T-helper 2 cell treated with Interferon-gamma antibody and Interleukin-4, amounts not matched to agents 100 ng/mL and 5 ng/mL, for 36 hours (primary cell): ENCODE measurements around the gene PLD4. TPM values are rescaled to one million over a fixed set of nuclear protein-coding genes. Genes with fewer than 3 reads are reported as not detected.

Experiments
- intact Hi-C: fragments of 100-400 bp; cut with micrococcal nuclease; formaldehyde crosslinking; loops from one replicate; pipeline ENCODE4 v1.15.1; 2023
- total RNA-seq: library from RNA; stranded (reverse); gene quantifications from 2 replicates; pipeline ENCODE4 v1.2.3, GENCODE V29; 2022

The PLD4 gene
- total RNA-seq, 1 donor from 2014 or later = 0.11 TPM

DNA sequence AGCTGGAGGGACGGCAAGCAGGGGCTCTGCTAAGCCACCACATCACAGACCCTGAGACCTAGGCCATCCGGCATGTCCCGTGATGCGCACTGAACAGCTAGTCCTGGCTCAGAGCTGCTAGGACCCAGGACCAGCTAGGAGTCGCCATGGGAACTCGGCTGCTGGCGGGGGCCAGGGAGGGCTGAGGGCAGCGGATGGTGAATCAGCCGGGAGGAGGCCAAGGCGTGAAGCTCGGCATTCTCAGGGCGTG is 48.4 kb downstream of the PLD4 start:
- intact Hi-C loops = no loop called here

GRCh38 chr14:104973385-104974145 is 48.9 kb downstream of the PLD4 start:
- intact Hi-C loops = loop anchor here (2.0 kb wide), 1 partner anchor 379 kb away; no protein-coding TSS in a partner anchor

DNA sequence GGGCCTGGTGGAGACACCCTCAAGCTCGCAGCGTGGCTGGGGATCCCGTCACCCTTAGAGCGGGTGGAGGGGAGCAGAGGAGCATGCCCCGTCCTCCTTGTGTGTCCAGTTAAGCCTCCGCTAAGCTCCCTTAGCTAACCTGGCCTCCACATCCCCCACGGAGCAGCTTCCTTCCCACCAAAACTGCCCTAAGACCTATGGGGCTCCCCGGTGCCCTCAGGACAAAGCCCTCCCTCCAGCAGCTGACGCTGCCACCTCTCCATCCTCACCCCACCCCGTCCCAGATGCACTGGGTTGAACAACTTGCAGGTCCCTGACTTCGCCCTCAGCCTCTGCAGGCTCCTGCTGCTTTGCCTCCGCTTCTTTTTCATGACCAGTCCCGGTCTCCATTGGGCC is 49.5 kb downstream of the PLD4 start:
- intact Hi-C loops = loop anchor here (2.0 kb wide), 1 partner anchor 379 kb away; no protein-coding TSS in a partner anchor

DNA sequence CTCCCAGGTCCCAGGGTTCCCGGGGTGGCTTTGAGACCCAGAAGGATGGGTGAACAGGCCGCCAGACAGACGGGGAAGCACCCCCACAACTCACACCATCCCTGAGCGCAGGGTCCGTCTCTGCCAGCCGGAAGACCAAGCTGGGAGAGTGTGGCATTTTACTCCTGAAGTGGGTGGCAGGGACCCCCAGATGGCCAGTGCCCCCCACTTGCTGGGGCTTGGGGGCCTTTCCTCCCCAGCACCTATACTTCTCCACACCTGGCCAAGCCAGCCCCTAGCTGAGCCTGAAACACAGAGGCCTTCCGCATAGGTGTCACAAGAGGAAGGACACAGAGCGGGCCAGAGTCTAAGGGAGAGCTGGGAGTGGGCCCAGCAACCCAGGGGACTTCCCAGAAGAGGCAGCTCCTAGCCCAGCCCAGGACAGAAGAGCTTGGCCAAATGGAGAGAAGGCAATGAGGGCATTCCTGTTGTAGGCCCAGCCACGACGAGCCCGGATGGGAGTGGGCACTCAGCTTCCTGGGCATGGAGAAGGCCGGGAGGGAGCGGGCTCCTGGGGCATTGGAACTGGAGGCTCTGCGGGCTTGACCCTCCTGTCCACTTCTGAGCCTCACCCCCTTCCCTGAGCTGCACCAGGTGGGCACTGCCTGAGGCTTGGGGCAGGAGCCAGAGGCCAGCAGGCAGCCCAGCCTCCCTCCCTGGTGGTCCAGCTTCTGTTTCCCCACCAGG is 50.1 kb downstream of the PLD4 start:
- intact Hi-C loops = loop anchor here (2.0 to 5.0 kb wide), 2 partner anchors 52 to 378 kb away; no protein-coding TSS in a partner anchor

DNA sequence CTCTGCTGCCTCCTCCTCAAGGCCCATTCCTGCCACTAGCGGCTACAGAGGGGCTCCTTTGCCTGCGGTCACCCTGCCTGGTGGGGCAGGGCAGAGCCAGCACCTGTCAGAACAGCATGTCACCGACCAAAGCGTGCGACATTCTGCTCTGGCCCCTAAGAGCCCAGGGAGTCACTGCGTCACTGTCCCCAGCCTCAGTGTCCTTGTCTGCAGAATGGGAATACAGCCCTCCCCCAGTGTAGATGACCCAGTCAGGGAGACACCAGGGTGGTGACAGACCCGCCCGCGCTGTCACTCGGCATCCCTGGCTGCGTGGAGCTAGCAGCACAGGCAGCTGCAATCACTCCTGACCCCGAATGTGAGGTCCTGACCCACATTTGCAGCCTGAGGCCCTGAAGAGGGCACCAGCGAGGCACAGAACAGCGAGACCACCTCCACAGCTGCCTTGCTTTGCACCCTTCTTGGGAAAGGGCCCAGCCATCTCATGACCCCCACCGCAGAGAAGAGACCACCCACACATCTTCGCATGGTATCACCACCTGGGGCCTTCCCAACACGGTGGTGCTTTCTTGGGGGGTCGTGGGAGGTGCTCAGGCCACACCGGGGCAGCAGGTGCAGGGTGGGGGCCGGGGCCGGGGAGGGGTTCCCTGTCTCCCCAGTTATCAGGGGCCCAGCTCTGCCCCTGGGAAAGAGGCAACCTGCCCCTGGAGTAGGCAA is 51.0 kb downstream of the PLD4 start:
- intact Hi-C loops = loop anchor here (1.0 to 5.0 kb wide), 4 partner anchors 52 to 377 kb away; no protein-coding TSS in a partner anchor

DNA sequence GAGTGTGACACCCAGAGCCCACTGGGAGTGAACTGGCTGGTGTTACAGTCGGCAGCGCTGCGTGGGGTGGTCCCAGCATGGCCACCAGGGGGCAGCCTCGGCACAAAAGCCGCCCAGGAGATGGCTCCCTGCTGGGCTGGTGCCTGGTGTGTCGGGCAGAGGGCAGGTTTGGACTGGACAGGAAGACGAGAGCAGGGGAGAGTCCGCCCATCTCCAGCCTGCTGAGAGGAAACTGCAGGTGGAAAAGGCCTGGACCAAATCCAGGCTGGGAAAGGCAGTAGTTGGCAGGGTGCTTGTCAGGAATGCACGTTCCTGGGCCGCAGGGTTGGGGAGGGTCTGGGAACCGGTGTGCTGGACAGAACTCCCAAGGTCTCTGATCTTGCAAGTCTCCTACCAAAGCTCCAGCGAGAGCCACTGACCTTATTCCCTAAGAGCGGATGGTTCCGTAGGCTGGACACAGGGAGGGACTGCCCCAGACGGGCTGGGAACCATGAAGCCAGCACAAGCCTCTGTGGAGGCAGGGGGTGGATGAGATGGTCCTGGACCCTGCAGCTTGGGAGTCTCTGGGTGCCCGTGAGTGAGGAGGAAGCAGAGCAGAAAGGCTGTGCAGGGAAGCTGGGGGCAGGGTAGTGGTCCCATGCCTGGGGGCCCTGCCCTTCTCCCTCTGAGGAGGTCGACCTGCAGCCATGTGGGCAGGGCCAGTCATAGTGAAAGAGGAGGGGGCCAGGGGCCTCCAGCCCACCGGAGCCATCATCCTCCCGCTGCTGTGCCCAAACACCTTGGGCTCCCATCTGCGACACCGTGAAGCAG is 51.7 kb downstream of the PLD4 start:
- intact Hi-C loops = loop anchor here (1.0 to 5.0 kb wide), 3 partner anchors 51 to 110 kb away; no protein-coding TSS in a partner anchor

DNA sequence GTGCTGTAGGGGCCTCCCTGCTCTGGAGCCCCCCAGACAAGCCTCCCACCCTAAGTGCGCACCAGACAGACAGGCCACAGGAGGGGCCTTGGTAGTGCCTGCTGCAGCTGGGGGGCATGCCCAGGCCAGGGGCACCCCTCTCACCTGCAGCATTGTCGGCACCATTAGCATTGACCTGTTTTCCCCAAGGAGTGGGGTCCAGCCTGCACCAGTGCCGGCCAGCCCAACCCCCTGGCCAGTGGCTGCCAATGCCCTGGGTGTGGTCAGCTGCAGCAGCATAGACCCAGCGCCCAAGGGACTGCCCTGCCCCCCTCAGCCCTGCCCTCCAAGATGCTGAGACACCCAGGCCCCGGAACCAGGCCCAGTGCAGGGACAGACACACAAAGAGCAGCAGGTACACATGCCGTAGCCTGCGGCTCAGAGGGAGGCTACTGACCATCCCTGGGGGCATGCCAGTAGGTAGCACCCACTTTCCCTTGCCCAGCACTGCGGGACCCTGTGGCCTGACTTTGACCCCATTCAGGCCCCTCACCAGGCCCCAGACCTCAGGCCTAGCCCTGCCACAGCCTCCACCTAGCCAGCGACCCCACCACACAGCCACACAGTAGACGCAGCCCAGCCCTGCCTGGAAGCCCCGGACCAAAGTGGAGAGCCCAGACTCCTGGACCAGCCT is 52.5 kb downstream of the PLD4 start:
- intact Hi-C loops = loop anchor here (2.0 to 5.0 kb wide), 2 partner anchors 50 to 110 kb away; no protein-coding TSS in a partner anchor

- intact Hi-C loops = loop anchor here (2.0 to 5.0 kb wide), 2 partner anchors 49 to 109 kb away; no protein-coding TSS in a partner anchor
Observed at GRCh38 chr14:104977681-104978653, 53.3 kb downstream of the PLD4 start, which contains the start of gene AHNAK2. AHNAK2 (minus strand) TSS chr14:104978374; CDS start chr14:104978237, 137 bp downstream.

DNA sequence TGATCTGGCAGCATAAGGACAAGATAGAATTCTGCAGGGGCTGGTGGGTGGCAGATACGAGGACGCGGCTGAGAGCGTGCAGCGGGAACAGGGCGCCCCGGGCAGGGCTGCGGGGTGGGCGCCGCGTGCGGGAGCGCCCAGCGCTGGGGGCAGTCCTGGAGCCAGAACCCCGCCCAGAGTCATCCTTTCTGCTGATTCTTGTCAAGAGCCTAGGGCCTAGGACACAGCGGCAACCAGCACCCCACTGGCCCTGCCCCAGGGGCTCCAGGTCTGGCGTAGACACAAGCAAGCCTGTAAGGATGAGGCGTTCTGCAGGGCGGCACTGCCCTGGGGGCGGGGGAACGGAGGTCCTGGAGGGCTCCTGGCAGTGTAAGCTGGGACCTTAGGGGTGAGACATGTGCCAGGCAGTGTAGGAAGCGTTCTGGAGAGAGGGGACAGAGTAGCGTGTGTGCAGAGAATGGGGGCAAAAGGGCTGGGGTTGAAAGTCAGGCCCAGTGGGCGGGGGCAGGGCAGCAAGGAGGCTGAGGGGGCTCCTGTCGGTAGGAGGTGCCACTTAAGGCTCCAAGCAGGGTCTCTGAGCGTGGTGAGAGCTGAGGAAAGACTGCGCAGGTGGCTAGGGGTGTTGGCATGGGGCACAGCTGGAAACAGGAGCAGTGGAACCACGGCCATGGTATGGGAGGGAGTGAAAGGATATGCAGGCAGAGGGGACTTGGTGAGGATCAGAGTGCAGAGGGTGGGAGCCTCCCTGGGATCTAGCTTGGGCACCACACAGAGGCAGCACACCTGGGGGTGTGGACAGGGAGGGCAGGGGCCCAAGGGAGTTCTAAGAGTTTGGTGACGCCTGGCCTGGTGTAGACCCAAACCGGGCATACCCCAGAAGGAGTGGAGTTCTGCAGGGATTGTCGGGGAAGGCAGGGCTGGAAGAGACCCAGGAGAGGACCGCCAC is 54.3 kb downstream of the PLD4 start:
- intact Hi-C loops = loop anchor here (5.0 kb wide), 1 partner anchor 48 kb away; no protein-coding TSS in a partner anchor

- intact Hi-C loops = loop anchor here (5.0 to 10.0 kb wide), 2 partner anchors 47 to 515 kb away; partner anchors contain the start of gene TEDC1
Observed at GRCh38 chr14:104979758-104980610, 55.3 kb downstream of the PLD4 start.

DNA sequence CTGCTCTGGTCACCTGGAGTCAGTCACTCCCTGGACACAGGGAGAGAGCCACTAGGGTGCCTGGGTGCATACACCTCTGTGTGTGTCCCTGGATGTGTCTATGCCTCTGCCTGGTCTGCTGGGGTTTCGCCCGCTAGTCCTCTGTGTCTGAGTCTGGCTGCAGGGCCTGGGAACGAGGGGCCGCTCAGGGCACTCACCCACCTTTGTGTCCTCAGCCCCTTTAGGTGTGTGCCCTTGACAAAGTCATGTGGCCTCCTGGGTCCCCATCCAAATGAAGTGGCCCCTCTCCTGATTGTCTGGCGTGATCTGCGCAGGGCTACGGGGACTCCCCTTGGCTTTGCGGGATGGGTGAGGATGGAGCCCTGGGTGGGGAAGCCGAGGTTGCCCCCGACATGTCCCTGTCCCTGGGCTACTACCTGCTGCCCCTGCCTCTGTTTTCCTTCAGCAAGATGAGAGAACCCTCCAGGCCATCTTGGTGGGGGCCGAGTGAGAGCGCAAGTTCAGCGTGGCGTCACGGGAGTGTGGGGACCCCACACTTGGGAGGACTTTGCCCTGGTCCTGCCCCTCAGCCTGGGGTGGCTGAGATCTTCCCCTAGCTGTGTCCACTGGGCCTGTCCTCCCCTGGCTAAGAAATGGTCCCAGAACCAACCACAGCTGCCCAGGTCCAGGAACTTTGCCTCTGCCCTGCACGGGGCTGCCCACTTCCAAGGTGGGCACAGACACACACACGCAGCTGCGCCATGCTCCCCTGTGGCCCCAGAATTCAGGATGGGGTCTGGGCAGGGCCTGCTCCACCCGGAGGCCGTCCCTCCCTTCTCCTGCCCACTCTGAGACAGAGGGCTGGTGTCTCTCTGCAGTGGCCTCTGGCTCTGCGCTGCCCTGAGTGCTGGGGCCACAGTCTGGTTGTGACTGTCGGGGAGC is 56.2 kb downstream of the PLD4 start:
- intact Hi-C loops = loop anchor here (10.0 kb wide), 1 partner anchor 514 kb away; the partner anchor contains the start of gene TEDC1

DNA sequence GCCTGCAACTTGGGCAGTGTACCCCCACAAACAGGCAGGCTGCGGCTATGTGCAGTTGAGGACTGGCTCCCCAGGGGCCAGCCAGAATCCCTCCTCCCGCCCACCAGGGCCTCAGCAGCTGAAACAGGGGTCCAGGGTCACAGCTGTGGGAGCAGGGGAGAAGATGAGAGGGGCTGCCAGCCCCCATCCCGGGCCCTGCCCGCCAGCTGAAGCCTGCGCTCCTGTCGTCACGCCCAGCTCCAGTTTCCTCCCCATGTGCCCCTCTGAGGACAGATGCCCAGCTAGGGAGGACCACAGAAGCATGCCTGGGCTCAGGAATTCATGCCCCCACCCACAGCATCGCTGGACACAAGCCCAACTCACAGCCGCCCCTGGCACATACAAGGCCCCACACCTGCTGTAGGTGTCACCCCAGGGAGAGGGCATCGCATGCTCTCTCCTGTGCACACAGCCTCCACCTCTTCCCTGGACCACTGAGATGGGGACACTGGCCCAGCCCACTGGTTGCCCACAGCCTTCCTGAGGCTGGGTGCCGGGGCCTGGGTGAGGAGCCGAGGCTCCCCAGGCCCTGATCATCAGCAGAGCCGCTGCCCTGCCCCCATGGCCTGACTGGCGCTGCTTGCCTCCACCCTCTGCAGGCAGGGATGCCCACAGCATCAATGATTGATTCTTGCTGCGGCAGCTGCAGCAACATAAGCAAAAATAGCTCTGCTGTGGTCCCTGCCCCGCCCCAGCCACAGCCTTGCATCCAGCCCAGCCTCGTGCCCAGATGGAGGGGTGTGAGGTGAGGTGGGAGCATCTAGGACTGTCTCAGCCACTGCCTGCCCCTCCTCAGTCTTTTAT is 57.2 kb downstream of the PLD4 start:
- intact Hi-C loops = loop anchor here (10.0 kb wide), 1 partner anchor 513 kb away; the partner anchor contains the start of gene TEDC1

GRCh38 chr14:104982548-104983230 is 58.0 kb downstream of the PLD4 start:
- intact Hi-C loops = loop anchor here (10.0 kb wide), 1 partner anchor 512 kb away; the partner anchor contains the start of gene TEDC1
